K562 (cell line): ENCODE results near the gene SSR4. TPM values are rescaled to one million over a fixed set of nuclear protein-coding genes. Genes with fewer than 3 reads are reported as not detected.
A peak's percentile ranks its signal among the peaks of the same experiment; 100 is the strongest.

ENCODE experiments used
- ATAC-seq: fragments of 200-7000 bp; cut with Tn5 transposase; 3 replicates; pipeline ENCODE4 v1.9.1; 2020; ENCODE audit warnings: moderate library complexity
- BruUV-seq: library from RNA; stranded (reverse); fragments of 400-500 nt; replicated peaks from 2 replicates; lab custom pipeline; 2021; lab: Mats Ljungman, UMichigan
- CTCF ChIA-PET: fragments of 300-600 bp; formaldehyde crosslinking; extraction: SDS; loops from one replicate; lab custom pipeline; 2021; ENCODE audit warnings: low intra/inter-chr PET ratio; lab: Yijun Ruan, JAX
- POLR2A ChIA-PET: fragments of 300-600, 350-650 bp; sonication (Branson Sonifier 250); formaldehyde crosslinking; extraction: SDS; loops from one replicate; lab custom pipeline; 2021; ENCODE audit warnings: antibody characterized with exemption, inconsistent platforms; lab: Yijun Ruan, JAX
- DNase-seq, 4 experiments: peaks; one replicate each; pipeline versions ENCODE4 v3.0.0 to v3.0.0-alpha.2; 2011 to 2018; ENCODE audit warnings: low spot score in 3 of 4, mixed read lengths in 3 of 4; ENCODE audit errors: extremely low read depth in 1 of 4
- FAIRE-seq: peaks from 2 replicates; lab custom pipeline; 2011; peaks lifted over from hg19 to GRCh38; lab: Jason Lieb, UNC
- H2AFZ ChIP-seq: 2 replicates; pipeline ENCODE4 v1.6.0; 2011; ENCODE audit warnings: low read depth, low read length, control low read depth, inconsistent platforms
- H3K27ac ChIP-seq: fragments of 200-600 bp; 3 replicates; pipeline ENCODE4 v1.8.0; 2011; ENCODE audit warnings: low read depth, mild to moderate bottlenecking, control low read depth, inconsistent platforms, low read length, moderate library complexity, mixed read lengths; ENCODE audit errors: extremely low read depth
- H3K27me3 ChIP-seq, 2 experiments: fragments of 300-600 bp in 1 of 2; 2 replicates in 1 of 2; 3 replicates in 1 of 2; pipeline versions ENCODE4 v1.6.0 to v1.8.0; 2011; ENCODE audit warnings: inconsistent platforms in 2 of 2, low read length in 2 of 2, mild to moderate bottlenecking in 1 of 2, mixed read lengths in 1 of 2, moderate library complexity in 1 of 2; ENCODE audit not compliant: control insufficient read depth in 2 of 2, insufficient read depth in 2 of 2
- H3K36me3 ChIP-seq: fragments of 300-600 bp; 3 replicates; pipeline ENCODE4 v1.8.0; 2011; ENCODE audit warnings: mild to moderate bottlenecking, low read length, inconsistent platforms; ENCODE audit not compliant: control insufficient read depth, insufficient read depth
- H3K4me1 ChIP-seq, 2 experiments: fragments of 200-600 bp in 1 of 2; replicated peaks in 1 of 2; 2 replicates in 1 of 2; 3 replicates in 1 of 2; pipeline versions ENCODE4 v1.5.1 to v1.8.0; 2011; ENCODE audit warnings: inconsistent platforms in 2 of 2, low read length in 2 of 2, mild to moderate bottlenecking in 1 of 2, mixed read lengths in 1 of 2, moderate library complexity in 1 of 2; ENCODE audit not compliant: control insufficient read depth in 2 of 2, insufficient read depth in 2 of 2
- H3K4me2 ChIP-seq: 2 replicates; pipeline ENCODE4 v1.6.1; 2011; ENCODE audit warnings: low read length, control low read depth, inconsistent platforms, mixed read lengths; ENCODE audit not compliant: insufficient read depth
- H3K4me3 ChIP-seq: fragments of 200-600 bp; sonication (generic), shearing (Covaris generic); 2 replicates; pipeline ENCODE4 v1.5.1; 2016; ENCODE audit warnings: control low read depth, inconsistent platforms
- H3K79me2 ChIP-seq: fragments of 200-600 bp; 3 replicates; pipeline ENCODE4 v1.8.0; 2011; ENCODE audit warnings: low read length, inconsistent platforms; ENCODE audit not compliant: control insufficient read depth, insufficient read depth
- H3K9ac ChIP-seq, 2 experiments: 2 replicates each; pipeline versions ENCODE4 v1.6.0 to v1.6.1; 2011; ENCODE audit warnings: low read depth in 2 of 2, low read length in 2 of 2, control low read depth in 1 of 2, inconsistent platforms in 1 of 2, mild to moderate bottlenecking in 1 of 2, mixed read lengths in 1 of 2; ENCODE audit not compliant: insufficient read depth in 1 of 2
- H3K9me1 ChIP-seq: one replicate; pipeline ENCODE4 v1.6.0; 2011; ENCODE audit warnings: inconsistent platforms, mild to moderate bottlenecking, low read length, moderate library complexity; ENCODE audit not compliant: control insufficient read depth, insufficient read depth
- H3K9me3 ChIP-seq: replicated peaks from 2 replicates; pipeline ENCODE4 v1.5.1; 2011; ENCODE audit warnings: low read depth, low read length, inconsistent platforms; ENCODE audit not compliant: control insufficient read depth, insufficient read depth
- H4K20me1 ChIP-seq: replicated peaks from 2 replicates; pipeline ENCODE4 v1.6.1; 2011; ENCODE audit warnings: low read length, inconsistent platforms, mixed read lengths; ENCODE audit not compliant: control insufficient read depth, insufficient read depth
- CTCF ChIP-seq, 3 experiments: IDR thresholded peaks in 2 of 3; conservative IDR thresholded peaks in 1 of 3; 2 replicates each; pipeline ENCODE4 v1.5.1; 2011 to 2012; ENCODE audit warnings: low read length in 3 of 3, mild to moderate bottlenecking in 3 of 3, control low read depth in 2 of 3, improper control_type of control experiment in 1 of 3, inconsistent platforms in 1 of 3, low read depth in 1 of 3, mixed read lengths in 1 of 3, moderate library complexity in 1 of 3; ENCODE audit not compliant: insufficient read depth in 2 of 3
- NR3C1 ChIP-seq: sonication (generic); formaldehyde crosslinking; IDR thresholded peaks from 2 replicates; pipeline ENCODE4 v1.8.1; 2022; ENCODE audit warnings: missing genetic modification reagents
- POLR2G ChIP-seq: fragments of 200-400 bp; formaldehyde crosslinking; IDR thresholded peaks from 2 replicates; pipeline ENCODE4 v1.6.1; 2017; ENCODE audit warnings: low read depth, mild to moderate bottlenecking, antibody characterized with exemption, low read length, moderate library complexity
- TFAP4 ChIP-seq: sonication (generic); formaldehyde crosslinking; IDR thresholded peaks from 2 replicates; pipeline ENCODE4 v1.8.0; 2022; ENCODE audit warnings: missing genetic modification reagents, mild to moderate bottlenecking, moderate library complexity, borderline replicate concordance
- WGBS: fragments of 100-300 bp; shearing (Covaris generic); methylation state at CpG from one replicate; pipeline ENCODE4 v1.1.6; 2016; ENCODE audit warnings: low coverage, mixed read lengths; ENCODE audit not compliant: insufficient coverage; ENCODE audit errors: missing lambda C conversion rate; 5-methylcytosine and 5-hydroxymethylcytosine counted together
- in situ Hi-C: fragments of 300-500 bp; cut with MboI; formaldehyde crosslinking; loops from 4 replicates; pipeline ENCODE4 v1.15.0; 2018; ENCODE audit warnings: inconsistent platforms, mixed read lengths
- intact Hi-C: fragments of 100-400 bp; cut with micrococcal nuclease; formaldehyde crosslinking; loops from 2 replicates; pipeline ENCODE4 v1.14.2; 2022
- polyA plus RNA-seq, 8 experiments: library from polyadenylated mRNA; depleted of rRNA in 4 of 8; stranded (reverse) in 5 of 8; unstranded in 3 of 8; fragments of >200 nt; fragmentation: Nextera tagmentation in 2 of 8; fragmentation: Illumina TruSeq in 1 of 8; extraction: Ambion mirVana in 2 of 8; extraction: Trizol in 1 of 8; gene quantifications; 2 replicates each; pipeline versions ENCODE4 v1.2.1 to v1.2.3, GENCODE V29; 2011 to 2014; ENCODE audit warnings: inconsistent platforms in 1 of 8, missing spikeins in 1 of 8
- total RNA-seq, 7 experiments: library from RNA; depleted of rRNA in 6 of 7; stranded (reverse); fragments of >200 nt in 6 of 7; fragmentation: Illumina TruSeq in 2 of 7; extraction: Trizol in 2 of 7; gene quantifications; 2 replicates each; pipeline versions ENCODE4 v1.2.1 to v1.2.3, GENCODE V29; 2011 to 2021; ENCODE audit warnings: low replicate concordance in 1 of 7
- TF ChIP-seq, protein P1 (sequence below): sonication (generic); formaldehyde crosslinking; IDR thresholded peaks from 2 replicates; pipeline ENCODE4 v1.8.1; 2023; ENCODE audit warnings: mild to moderate bottlenecking, missing genetic modification reagents

SSR4 gene
- total and polyA plus RNA-seq, 9 of the 15 experiments (the other 6 are each of a cell fraction or from before 2014, with no cell fraction given), result 146 to 492 (median 272) TPM

GRCh38 chrX:153778684-153779101, 15.8 kb upstream of the SSR4 start:
- H3K27ac ChIP-seq, result no peak overlapping the region
- peak; percentile 29; the same call in 1 of the 2 replicates for TF ChIP-seq TFAP4 (CRISPR knock-in tag)
- peak; percentile 22 to 44 (median 39); a peak in 4 of 6 replicates for TF ChIP-seq CTCF (IDR thresholded peaks at IDR 0.05 in 2 of 3, conservative IDR thresholded peaks at IDR 0.05 in 1 of 3; ENCODE audit: insufficient read depth in 2 of 3, low read depth in 1 of 3, low read length in 3 of 3)
- TF ChIP-seq, protein P1, sequence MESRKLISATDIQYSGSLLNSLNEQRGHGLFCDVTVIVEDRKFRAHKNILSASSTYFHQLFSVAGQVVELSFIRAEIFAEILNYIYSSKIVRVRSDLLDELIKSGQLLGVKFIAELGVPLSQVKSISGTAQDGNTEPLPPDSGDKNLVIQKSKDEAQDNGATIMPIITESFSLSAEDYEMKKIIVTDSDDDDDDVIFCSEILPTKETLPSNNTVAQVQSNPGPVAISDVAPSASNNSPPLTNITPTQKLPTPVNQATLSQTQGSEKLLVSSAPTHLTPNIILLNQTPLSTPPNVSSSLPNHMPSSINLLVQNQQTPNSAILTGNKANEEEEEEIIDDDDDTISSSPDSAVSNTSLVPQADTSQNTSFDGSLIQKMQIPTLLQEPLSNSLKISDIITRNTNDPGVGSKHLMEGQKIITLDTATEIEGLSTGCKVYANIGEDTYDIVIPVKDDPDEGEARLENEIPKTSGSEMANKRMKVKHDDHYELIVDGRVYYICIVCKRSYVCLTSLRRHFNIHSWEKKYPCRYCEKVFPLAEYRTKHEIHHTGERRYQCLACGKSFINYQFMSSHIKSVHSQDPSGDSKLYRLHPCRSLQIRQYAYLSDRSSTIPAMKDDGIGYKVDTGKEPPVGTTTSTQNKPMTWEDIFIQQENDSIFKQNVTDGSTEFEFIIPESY (CRISPR knock-in tag), result peak; percentile 47
- TF ChIP-seq POLR2G, result peak; percentile 58
- TF ChIP-seq NR3C1 (CRISPR knock-in tag), result no peak
- WGBS, result 71% methylated on average over 10 of the region's 16 CpGs
- H3K9ac ChIP-seq, result peak overlapping the region in 1 of 2 experiments; percentile 17; a peak in 1 of 4 replicates
- H2AFZ ChIP-seq, result no peak overlapping the region
- H3K4me1 ChIP-seq, result peaks cover 8 to 84% of the 10 kb centered on the region in 2 experiments; a peak in 4 of 5 replicates
- H3K9me3 ChIP-seq, result no peaks in the 10 kb centered on the region
- CTCF ChIA-PET, result no interaction called here
- H3K27me3 ChIP-seq, result no peaks in the 10 kb centered on the region
- H3K9me1 ChIP-seq, result peaks cover 6% of the 10 kb centered on the region
- no peak overlapping the region for H3K4me3 ChIP-seq
- no peaks in the 10 kb centered on the region for H4K20me1 ChIP-seq
- POLR2A ChIA-PET, result no interaction called here
- DNase-seq (peak in 1 of 4 experiments; percentile 53), ATAC-seq (peak; percentile 40; the same call in 2 of the 3 replicates), FAIRE-seq (no peak)
- peaks cover 6% of the 10 kb centered on the region; the same call in 1 of the 3 replicates for H3K36me3 ChIP-seq
- in situ Hi-C loops (no loop called here), intact Hi-C loops (no loop called here)
- no peaks in the 10 kb centered on the region for H3K79me2 ChIP-seq
- no TSS peak for BruUV-seq
- H3K4me2 ChIP-seq, result no peak overlapping the region
